Measurements from ENCODE around the gene ZFAND3. TPM values are rescaled to one million over a fixed set of nuclear protein-coding genes. Genes with fewer than 3 reads are reported as not detected.
"Not testable (repeated sequence)": the region's sequence is repeated elsewhere in the genome, so short reads cannot be mapped to it uniquely, and the experiment has no call there.

Gene ZFAND3
- total RNA-seq, 2 experiments from 2014 or later = 27.5 to 29.2 TPM

- Mint-ChIP-seq H3K27ac (no peak overlapping the region), H3K27me3 (ENCODE audit: low read depth) (no peaks in the 10 kb centered on the region), H3K36me3 (ENCODE audit: low read depth) (peaks cover 22% of the 10 kb centered on the region), H3K4me3 (no peak overlapping the region), H3K4me1 (ENCODE audit: low read depth) (peaks cover 27% of the 10 kb centered on the region), H3K9me3 (ENCODE audit: insufficient read depth) (no peaks in the 10 kb centered on the region)
- DNase-seq (no peak), ATAC-seq (no peak)
- POLR2A ChIA-PET = no interaction called here
- CTCF ChIA-PET = no interaction called here
These were observed 116.6 kb downstream of the ZFAND3 start for GRCh38 chr6:37936150-37936549.

DNA sequence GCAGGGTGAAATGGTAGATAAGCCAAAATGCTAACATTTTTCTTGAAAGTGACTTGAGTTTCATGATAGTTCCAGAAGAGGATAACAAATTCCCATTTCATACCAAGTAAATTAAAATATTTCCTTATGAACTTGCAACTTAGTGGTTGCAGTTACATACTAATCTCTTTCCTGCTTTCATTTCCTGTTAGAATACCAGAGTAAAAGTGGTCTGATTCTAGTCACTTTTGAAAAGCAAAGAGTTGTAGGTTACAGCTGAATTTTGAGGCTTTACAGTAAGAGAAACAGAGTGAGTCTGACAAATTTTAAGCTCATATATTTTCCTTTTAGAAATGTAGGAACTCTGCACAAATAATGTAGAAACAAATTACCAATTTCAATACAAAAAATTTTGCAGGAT, 117.4 kb downstream of the ZFAND3 start:
- Mint-ChIP-seq H3K9me3 (ENCODE audit: insufficient read depth) (no peaks in the 10 kb centered on the region), H3K4me1 (ENCODE audit: low read depth) (peaks cover 27% of the 10 kb centered on the region), H3K27me3 (ENCODE audit: low read depth) (no peaks in the 10 kb centered on the region), H3K4me3 (no peak overlapping the region), H3K27ac (peak overlapping the region; percentile 49), H3K36me3 (ENCODE audit: low read depth) (peaks cover 18% of the 10 kb centered on the region)
- ChIA-PET POLR2A (no interaction called here), CTCF (no interaction called here)
- DNase-seq (no peak), ATAC-seq (no peak)

- POLR2A ChIA-PET = no interaction called here
These were observed 119.4 kb downstream of the ZFAND3 start for GRCh38 chr6:37938909-37939308.

DNA sequence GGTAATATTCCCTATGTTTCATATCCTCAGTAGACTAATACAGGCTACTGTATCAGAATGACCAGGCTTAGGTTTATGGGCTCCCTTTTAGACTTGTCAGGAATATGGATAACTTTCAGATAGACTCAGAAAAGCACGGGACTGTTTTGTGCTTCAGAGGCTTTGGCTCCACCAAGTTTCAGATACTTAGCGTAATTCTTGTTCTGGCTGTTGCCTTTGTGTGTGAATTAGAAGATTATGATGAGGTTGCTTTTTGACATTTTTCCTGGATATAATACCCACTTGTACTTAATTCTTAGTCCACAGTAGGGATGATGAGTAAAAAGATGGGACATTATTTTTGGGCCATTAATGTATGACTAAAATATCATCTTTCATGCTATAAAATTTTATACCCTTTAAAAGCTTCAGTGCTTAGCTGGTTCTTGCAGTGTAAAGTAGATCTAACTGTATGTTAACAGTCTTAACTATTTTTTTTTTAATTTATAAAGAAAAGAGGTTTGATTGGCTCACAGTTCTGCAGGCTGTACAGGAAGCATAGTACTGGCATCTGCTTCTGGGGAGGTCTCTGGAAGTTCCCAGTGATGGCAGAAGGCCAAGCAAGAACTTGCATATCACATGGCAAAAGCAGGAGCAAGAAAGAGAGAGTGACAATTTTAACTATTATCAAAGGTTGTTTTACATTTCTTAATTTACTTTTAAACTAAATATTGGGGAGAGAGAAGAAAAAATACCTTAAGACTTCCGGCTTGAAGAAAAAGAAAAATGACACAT, 120.7 kb downstream of the ZFAND3 start:
- CTCF ChIA-PET = interaction anchor here (1.3 to 1.8 kb wide), 2 partner anchors 12 to 22 kb away, joined by 4 to 5 read pairs; no protein-coding TSS in a partner anchor
- ATAC-seq = no peak

More at GRCh38 chr6:37938909-37939308, 119.4 kb downstream of the ZFAND3 start:
- Mint-ChIP-seq H3K9me3 (ENCODE audit: insufficient read depth) (no peaks in the 10 kb centered on the region), H3K4me3 (no peak overlapping the region), H3K4me1 (ENCODE audit: low read depth) (peaks cover 38% of the 10 kb centered on the region), H3K27me3 (ENCODE audit: low read depth) (no peaks in the 10 kb centered on the region), H3K36me3 (ENCODE audit: low read depth) (peaks cover 17% of the 10 kb centered on the region), H3K27ac (no peak overlapping the region)
- CTCF ChIA-PET = interaction anchor here (1.0 kb wide), 1 partner anchor 250 kb away, joined by 3 read pairs; no protein-coding TSS in a partner anchor
- DNase-seq (no peak), ATAC-seq (no peak)

GRCh38 chr6:37941871-37942270, 122.3 kb downstream of the ZFAND3 start:
- POLR2A ChIA-PET = no interaction called here
- no peaks in the 10 kb centered on the region for H3K9me3 Mint-ChIP-seq (ENCODE audit: insufficient read depth)
- no peaks in the 10 kb centered on the region for H3K27me3 Mint-ChIP-seq (ENCODE audit: low read depth)
- peaks cover 28% of the 10 kb centered on the region for H3K4me1 Mint-ChIP-seq (ENCODE audit: low read depth)
- DNase-seq (no peak), ATAC-seq (no peak)
- CTCF ChIA-PET = interaction anchor here (0.5 to 1.8 kb wide), 3 partner anchors 10 to 64 kb away, joined by 4 to 5 read pairs (median 4); no protein-coding TSS in a partner anchor
- no peak overlapping the region for H3K4me3 Mint-ChIP-seq
- H3K27ac Mint-ChIP-seq = no peak overlapping the region
- peaks cover 11% of the 10 kb centered on the region for H3K36me3 Mint-ChIP-seq (ENCODE audit: low read depth)

More for the DNA sequence above, 120.7 kb downstream of the ZFAND3 start:
- peaks cover 14% of the 10 kb centered on the region for H3K36me3 Mint-ChIP-seq (ENCODE audit: low read depth)
- H3K27ac Mint-ChIP-seq = no peak overlapping the region
- peaks cover 38% of the 10 kb centered on the region for H3K4me1 Mint-ChIP-seq (ENCODE audit: low read depth)
- H3K4me3 Mint-ChIP-seq = no peak overlapping the region
- POLR2A ChIA-PET = interaction anchor here (0.6 kb wide), 1 partner anchor 8 kb away, joined by 4 read pairs; no protein-coding TSS in a partner anchor
- no peaks in the 10 kb centered on the region for H3K9me3 Mint-ChIP-seq (ENCODE audit: insufficient read depth)
- DNase-seq = no peak
- H3K27me3 Mint-ChIP-seq (ENCODE audit: low read depth) = no peaks in the 10 kb centered on the region

DNA sequence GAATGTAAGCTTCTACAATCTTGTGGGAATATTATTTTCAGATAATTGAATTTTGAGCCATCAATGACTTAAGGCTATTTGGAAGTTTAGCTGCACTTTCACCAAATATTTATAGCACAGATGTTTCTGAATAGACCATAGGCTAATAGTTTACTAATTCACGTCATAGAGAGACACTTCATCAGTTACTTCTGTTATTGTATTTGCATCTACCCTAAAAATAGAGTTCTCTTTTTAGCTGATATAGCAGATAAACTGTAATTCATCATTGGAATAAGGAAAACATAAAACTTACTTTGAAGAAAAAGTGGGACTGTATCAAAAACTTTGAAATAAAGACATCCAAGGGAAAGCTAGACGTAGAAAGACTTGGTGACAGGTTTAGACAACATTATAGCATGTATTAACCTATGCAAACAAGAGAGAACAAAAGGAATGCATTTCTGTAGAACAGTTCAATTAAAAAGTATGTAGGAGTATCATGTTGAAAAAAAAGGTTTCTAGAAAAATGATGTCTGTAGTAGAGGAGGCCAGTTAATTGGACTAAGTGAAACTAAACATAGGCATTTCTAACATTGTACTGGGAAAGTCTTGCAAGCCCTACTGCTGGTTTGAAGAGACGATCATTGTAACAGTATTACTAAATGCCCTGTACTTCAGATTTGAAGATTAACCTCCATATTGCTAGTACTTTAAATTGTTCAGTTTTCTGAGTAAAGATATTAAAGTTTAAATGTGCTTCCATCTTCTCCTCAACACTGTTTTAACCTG, 123.3 kb downstream of the ZFAND3 start:
- H3K36me3 Mint-ChIP-seq (ENCODE audit: low read depth) = peaks cover 8% of the 10 kb centered on the region
- CTCF ChIA-PET = no interaction called here
- POLR2A ChIA-PET = no interaction called here
- H3K27ac Mint-ChIP-seq = no peak overlapping the region
- DNase-seq = no peak
- H3K9me3 Mint-ChIP-seq (ENCODE audit: insufficient read depth) = no peaks in the 10 kb centered on the region
- peaks cover 19% of the 10 kb centered on the region for H3K4me1 Mint-ChIP-seq (ENCODE audit: low read depth)
- no peak for ATAC-seq
- no peaks in the 10 kb centered on the region for H3K27me3 Mint-ChIP-seq (ENCODE audit: low read depth)
- no peak overlapping the region for H3K4me3 Mint-ChIP-seq

DNA sequence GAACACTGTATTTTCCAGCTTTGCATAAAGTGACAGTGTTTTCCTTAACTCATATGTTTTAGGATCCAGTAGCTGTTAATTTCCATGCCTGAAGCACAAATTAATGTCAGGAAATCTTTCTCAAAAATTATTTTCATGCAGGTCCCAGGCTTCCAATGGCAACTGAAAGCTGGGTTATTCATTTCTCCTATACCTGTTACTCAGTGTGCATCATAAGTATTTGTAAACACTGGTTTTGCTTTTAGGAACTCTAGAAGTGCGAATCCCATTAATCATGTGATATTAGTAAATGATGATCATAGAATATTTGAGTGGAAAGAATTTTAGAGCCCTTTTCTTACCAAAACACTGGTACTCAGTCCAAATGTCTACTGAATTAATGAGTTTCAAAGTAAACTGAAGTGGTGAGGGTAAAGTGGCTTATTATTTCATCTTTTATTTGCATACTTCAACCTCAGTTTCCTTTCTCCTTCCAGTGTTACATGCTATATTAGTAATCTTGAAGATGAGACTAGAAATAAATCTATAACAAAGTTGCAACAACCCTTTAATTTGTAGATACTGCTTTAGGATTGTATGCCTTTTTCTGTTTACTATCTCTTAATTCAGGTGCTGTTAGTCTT, 124.0 kb downstream of the ZFAND3 start:
- Mint-ChIP-seq H3K4me1 (ENCODE audit: low read depth) (peaks cover 18% of the 10 kb centered on the region), H3K36me3 (ENCODE audit: low read depth) (peaks cover 8% of the 10 kb centered on the region), H3K27ac (no peak overlapping the region), H3K9me3 (ENCODE audit: insufficient read depth) (no peaks in the 10 kb centered on the region), H3K4me3 (no peak overlapping the region), H3K27me3 (ENCODE audit: low read depth) (no peaks in the 10 kb centered on the region)
- DNase-seq = no peak
- ChIA-PET CTCF (no interaction called here), POLR2A (no interaction called here)
- ATAC-seq = no peak

GRCh38 chr6:37946057-37946456, 126.5 kb downstream of the ZFAND3 start:
- Mint-ChIP-seq H3K27me3 (ENCODE audit: low read depth) (no peaks in the 10 kb centered on the region), H3K9me3 (ENCODE audit: insufficient read depth) (no peaks in the 10 kb centered on the region)
- no peak for ATAC-seq

DNA sequence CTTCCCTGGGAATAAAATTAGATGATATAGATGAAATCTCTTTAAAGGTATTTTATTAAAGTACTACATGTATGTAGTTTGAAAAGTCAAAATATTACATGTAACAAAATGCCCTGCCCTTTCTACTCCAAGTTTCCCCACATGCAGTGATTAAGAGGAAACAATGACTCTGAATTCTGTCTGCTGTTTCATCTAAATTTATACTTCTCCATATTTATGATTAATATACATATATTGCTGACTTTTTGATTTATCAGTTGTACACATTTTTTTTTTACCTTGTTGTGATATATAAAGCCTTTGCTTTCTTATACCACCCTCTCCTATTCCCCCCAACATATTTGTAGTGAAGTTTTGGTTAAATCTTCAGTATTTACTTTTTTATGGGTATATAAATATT, 127.9 kb downstream of the ZFAND3 start:
- Mint-ChIP-seq H3K9me3 (ENCODE audit: insufficient read depth) (no peaks in the 10 kb centered on the region), H3K36me3 (ENCODE audit: low read depth) (peaks cover 4% of the 10 kb centered on the region), H3K27ac (no peak overlapping the region), H3K4me1 (ENCODE audit: low read depth) (peaks cover 24% of the 10 kb centered on the region), H3K4me3 (no peak overlapping the region), H3K27me3 (ENCODE audit: low read depth) (no peaks in the 10 kb centered on the region)
- ATAC-seq (no peak), DNase-seq (no peak)
- ChIA-PET CTCF (no interaction called here), POLR2A (no interaction called here)

More at GRCh38 chr6:37946057-37946456, 126.5 kb downstream of the ZFAND3 start:
- peaks cover 4% of the 10 kb centered on the region for H3K36me3 Mint-ChIP-seq (ENCODE audit: low read depth)
- peaks cover 16% of the 10 kb centered on the region for H3K4me1 Mint-ChIP-seq (ENCODE audit: low read depth)
- no peak overlapping the region for H3K27ac Mint-ChIP-seq
- ChIA-PET POLR2A (no interaction called here), CTCF (no interaction called here)
- no peak overlapping the region for H3K4me3 Mint-ChIP-seq
- DNase-seq = no peak

DNA sequence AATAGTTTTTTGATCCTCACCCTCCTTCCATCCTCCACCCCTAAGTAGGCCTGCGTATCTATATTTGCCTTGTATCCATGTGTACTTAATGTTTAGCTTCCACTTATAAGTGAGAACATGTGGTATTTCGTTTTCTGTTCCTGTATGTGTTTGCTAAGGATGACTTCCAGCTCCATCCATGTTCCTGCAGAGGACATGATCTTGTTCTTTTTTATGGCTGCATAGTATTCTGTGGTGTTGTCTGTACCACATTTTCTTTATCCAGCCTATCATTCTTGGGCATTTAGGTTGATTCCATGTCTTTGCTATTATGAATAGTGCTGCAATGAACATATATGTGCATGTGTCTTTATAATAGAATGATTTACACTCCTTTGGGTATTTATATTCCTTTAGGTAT, 129.1 kb downstream of the ZFAND3 start:
- CTCF ChIA-PET; H3K27ac Mint-ChIP-seq; DNase-seq; ATAC-seq; H3K9me3 Mint-ChIP-seq (ENCODE audit: insufficient read depth); POLR2A ChIA-PET; H3K4me3 Mint-ChIP-seq; H3K27me3 Mint-ChIP-seq (ENCODE audit: low read depth); H3K36me3 Mint-ChIP-seq (ENCODE audit: low read depth): not testable (repeated sequence)
- peaks cover 16% of the 10 kb centered on the region for H3K4me1 Mint-ChIP-seq (ENCODE audit: low read depth)

- H3K27me3 Mint-ChIP-seq (ENCODE audit: low read depth) = no peaks in the 10 kb centered on the region
- ATAC-seq = no peak
- peaks cover 9% of the 10 kb centered on the region for H3K4me1 Mint-ChIP-seq (ENCODE audit: low read depth)
- H3K9me3 Mint-ChIP-seq (ENCODE audit: insufficient read depth) = no peaks in the 10 kb centered on the region
- DNase-seq = no peak
- CTCF ChIA-PET = interaction anchor here (1.7 kb wide), 1 partner anchor 11 kb away, joined by 5 read pairs; no protein-coding TSS in a partner anchor
- POLR2A ChIA-PET = no interaction called here
- peaks cover 4% of the 10 kb centered on the region for H3K36me3 Mint-ChIP-seq (ENCODE audit: low read depth)
- no peak overlapping the region for H3K27ac Mint-ChIP-seq
- H3K4me3 Mint-ChIP-seq = no peak overlapping the region
These were observed 132.5 kb downstream of the ZFAND3 start for GRCh38 chr6:37952027-37952426.

DNA sequence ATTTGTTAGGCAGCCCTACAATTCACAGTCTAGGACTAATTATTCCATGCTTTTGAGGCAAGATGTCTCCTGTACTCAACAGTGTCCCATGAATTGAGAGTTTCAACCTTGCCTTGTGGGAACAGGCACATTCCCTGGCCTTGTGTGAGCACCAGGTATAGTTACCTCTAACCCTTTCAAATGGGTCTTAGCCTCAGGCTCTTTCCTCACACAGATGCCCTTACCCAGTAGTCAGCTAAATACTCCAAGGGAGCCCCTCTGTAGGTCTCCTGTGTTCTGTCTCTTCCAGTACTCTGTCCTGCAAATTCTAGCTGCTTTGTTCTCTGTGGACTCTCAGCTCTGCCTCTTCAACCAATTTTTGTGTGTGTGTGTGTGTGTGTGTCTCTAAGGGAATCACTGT, 135.3 kb downstream of the ZFAND3 start:
- no peaks in the 10 kb centered on the region for H3K9me3 Mint-ChIP-seq (ENCODE audit: insufficient read depth)
- ChIA-PET CTCF (no interaction called here), POLR2A (interaction anchor here (0.6 kb wide), 1 partner anchor 1275 kb away, joined by 4 read pairs; no protein-coding TSS in a partner anchor)
- H3K4me1 Mint-ChIP-seq (ENCODE audit: low read depth) = peaks cover 9% of the 10 kb centered on the region
- no peak overlapping the region for H3K27ac Mint-ChIP-seq
- H3K27me3 Mint-ChIP-seq (ENCODE audit: low read depth) = no peaks in the 10 kb centered on the region
- H3K36me3 Mint-ChIP-seq (ENCODE audit: low read depth) = peaks cover 3% of the 10 kb centered on the region
- no peak overlapping the region for H3K4me3 Mint-ChIP-seq
- no peak for ATAC-seq
- DNase-seq = no peak

Data from activated CD8-positive, alpha-beta T cell treated with anti-CD3 and anti-CD28 coated beads, Interleukin-2, amount 10 ng/mL, durations not matched to agents 7 days and 5 days (primary cell).